Prostate gland (tissue), 2 donors: Measurements from ENCODE around the gene DDAH1. TPM values are rescaled to one million over a fixed set of nuclear protein-coding genes. Genes with fewer than 3 reads are reported as not detected.
"Not testable (repeated sequence)": the region's sequence is repeated elsewhere in the genome, so short reads cannot be mapped to it uniquely, and the experiment has no call there.

Source experiments
- DNase-seq: peaks from one replicate; pipeline ENCODE4 v3.0.0-alpha.2; 2019; ENCODE audit warnings: low spot score
- H3K27ac ChIP-seq, 2 donors: fragments of 200-600 bp; sonication (generic); 2 replicates each; pipeline ENCODE4 v1.5.1; 2017 to 2019
- H3K27me3 ChIP-seq: fragments of 200-600 bp; sonication (generic); replicated peaks from 2 replicates; pipeline ENCODE4 v1.5.1; 2019; ENCODE audit not compliant: insufficient read depth
- H3K36me3 ChIP-seq, 2 donors: fragments of 200-600 bp; sonication (generic); 1 replicate in 1 of 2; 2 replicates in 1 of 2; pipeline versions ENCODE4 v1.5.1 to v1.8.1; 2017 to 2019
- H3K4me1 ChIP-seq: fragments of 200-600 bp; sonication (generic); replicated peaks from 2 replicates; pipeline ENCODE4 v1.5.1; 2019
- H3K4me3 ChIP-seq, 2 donors: fragments of 200-600 bp; sonication (generic); 2 replicates each; pipeline ENCODE4 v1.5.1; 2017 to 2019
- H3K9me3 ChIP-seq: fragments of 200-600 bp; sonication (generic); 2 replicates; pipeline ENCODE4 v1.5.1; 2017
- POLR2A ChIP-seq: fragments of 450-650 bp; IDR thresholded peaks from one replicate; pipeline ENCODE4 v1.6.1; 2016; ENCODE audit warnings: antibody characterized with exemption, mild to moderate bottlenecking
- POLR2AphosphoS5 ChIP-seq: sonication (generic); formaldehyde crosslinking; IDR thresholded peaks from one replicate; pipeline ENCODE4 v1.6.1; 2017; ENCODE audit warnings: antibody characterized with exemption
- WGBS: methylation state at CpG from one replicate; pipeline ENCODE4 v1.1.5; 2018; 5-methylcytosine and 5-hydroxymethylcytosine counted together
- intact Hi-C: fragments of 100-400 bp; cut with DNase I; formaldehyde crosslinking; loops from one replicate; pipeline ENCODE4 v1.14.2; 2022
- total RNA-seq, 2 donors: library from RNA; depleted of rRNA; stranded (reverse); fragments of >200 nt; gene quantifications; one replicate each; pipeline ENCODE4 v1.1.0, GENCODE V29; 2016
- TF ChIP-seq, protein P1 (sequence below), 4 experiments: fragments of 200-600 bp in 2 of 4; fragments of 450-650 bp in 2 of 4; sonication (generic) in 2 of 4; IDR thresholded peaks; 1 replicate in 3 of 4; 2 replicates in 1 of 4; pipeline ENCODE4 v1.5.1; 2016 to 2019; ENCODE audit warnings: antibody characterized with exemption in 4 of 4, mild to moderate bottlenecking in 2 of 4, moderate library complexity in 2 of 4

DDAH1 gene
- total RNA-seq, 2 donors from 2014 or later, result 61.6 to 70.7 TPM

DNA sequence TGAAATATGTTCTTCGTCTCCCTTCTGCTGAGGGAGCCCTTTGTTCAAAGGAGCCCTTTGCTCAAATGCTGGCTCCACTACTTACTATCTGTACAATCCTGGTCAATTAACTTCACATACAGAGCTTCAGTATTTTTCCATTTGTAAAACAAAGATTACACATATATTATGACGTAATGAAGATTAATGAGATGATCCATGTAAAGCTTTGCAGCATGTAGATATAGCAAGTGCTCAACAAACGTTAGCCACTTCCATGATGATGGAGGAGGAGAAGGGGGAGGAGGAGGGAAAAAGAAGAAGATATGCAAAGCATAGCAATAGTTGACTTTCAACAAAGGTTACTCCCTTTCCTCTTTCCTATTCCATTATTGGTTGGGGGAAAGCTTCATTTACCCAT is 10.1 kb upstream of the DDAH1 start:
- TF ChIP-seq POLR2A (no peak), POLR2AphosphoS5 (no peak)
- TF ChIP-seq, protein P1, sequence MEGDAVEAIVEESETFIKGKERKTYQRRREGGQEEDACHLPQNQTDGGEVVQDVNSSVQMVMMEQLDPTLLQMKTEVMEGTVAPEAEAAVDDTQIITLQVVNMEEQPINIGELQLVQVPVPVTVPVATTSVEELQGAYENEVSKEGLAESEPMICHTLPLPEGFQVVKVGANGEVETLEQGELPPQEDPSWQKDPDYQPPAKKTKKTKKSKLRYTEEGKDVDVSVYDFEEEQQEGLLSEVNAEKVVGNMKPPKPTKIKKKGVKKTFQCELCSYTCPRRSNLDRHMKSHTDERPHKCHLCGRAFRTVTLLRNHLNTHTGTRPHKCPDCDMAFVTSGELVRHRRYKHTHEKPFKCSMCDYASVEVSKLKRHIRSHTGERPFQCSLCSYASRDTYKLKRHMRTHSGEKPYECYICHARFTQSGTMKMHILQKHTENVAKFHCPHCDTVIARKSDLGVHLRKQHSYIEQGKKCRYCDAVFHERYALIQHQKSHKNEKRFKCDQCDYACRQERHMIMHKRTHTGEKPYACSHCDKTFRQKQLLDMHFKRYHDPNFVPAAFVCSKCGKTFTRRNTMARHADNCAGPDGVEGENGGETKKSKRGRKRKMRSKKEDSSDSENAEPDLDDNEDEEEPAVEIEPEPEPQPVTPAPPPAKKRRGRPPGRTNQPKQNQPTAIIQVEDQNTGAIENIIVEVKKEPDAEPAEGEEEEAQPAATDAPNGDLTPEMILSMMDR (IDR thresholded peaks at IDR 0.05), result no peak
- intact Hi-C loops, result no loop called here
- Histone ChIP-seq H3K27me3 (no peaks in the 10 kb centered on the region), H3K4me3 (no peak overlapping the region), H3K4me1 (no peaks in the 10 kb centered on the region), H3K27ac (no peak overlapping the region), H3K36me3 (no peaks in the 10 kb centered on the region), H3K9me3 (no peaks in the 10 kb centered on the region)
- 80% methylated on average over 3 of the region's 3 CpGs for WGBS
- no peak for DNase-seq

DNA sequence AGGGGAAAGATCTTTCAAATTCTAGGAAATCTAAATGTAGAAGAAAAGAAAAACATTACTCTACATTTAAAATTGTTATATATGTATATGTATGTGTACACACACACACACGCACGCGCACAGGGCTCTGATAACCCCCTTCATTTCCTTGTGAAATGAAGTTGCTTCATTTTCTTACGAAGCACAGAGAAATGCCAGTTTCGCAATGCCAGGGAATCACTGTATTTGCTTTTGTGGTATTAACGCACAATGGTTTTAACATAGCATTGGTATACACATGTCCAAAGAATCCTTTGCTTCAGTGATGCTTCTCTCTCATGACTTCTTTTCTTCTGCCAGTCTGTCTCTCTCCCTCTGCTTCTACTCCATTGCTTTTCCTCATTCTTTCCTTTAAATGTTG is 8.4 kb upstream of the DDAH1 start:
- intact Hi-C loops, result no loop called here
- H3K9me3 ChIP-seq, result no peaks in the 10 kb centered on the region
- H3K4me3 ChIP-seq, result no peak overlapping the region
- TF ChIP-seq POLR2A, result no peak
- TF ChIP-seq, protein P1 (IDR thresholded peaks at IDR 0.05), result no peak
- H3K36me3 ChIP-seq, result no peaks in the 10 kb centered on the region
- no peaks in the 10 kb centered on the region for H3K27me3 ChIP-seq
- H3K4me1 ChIP-seq, result no peaks in the 10 kb centered on the region
- no peak overlapping the region for H3K27ac ChIP-seq
- DNase-seq, result no peak
- WGBS, result 88% methylated on average over 6 of the region's 6 CpGs

DNA sequence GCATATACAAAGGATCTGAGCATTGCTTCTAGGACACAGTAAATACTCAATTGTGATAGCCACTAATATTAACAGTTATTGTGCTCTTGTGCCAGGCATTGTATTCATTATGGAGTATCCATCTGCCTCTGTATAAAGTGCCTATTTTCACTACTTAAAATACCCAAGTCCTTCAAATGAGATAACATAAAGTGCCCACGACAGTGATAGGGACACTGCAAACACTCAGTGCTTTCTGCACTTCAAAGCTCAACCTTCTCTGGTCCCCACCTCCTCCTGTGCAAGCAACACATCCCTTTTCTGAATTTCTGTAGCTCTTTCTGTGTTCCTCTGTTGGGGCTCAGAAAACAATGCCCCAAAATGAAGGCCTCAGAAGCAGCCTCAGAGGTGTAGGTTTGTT is 6.6 kb upstream of the DDAH1 start:
- WGBS, result 55% methylated on average over 1 of the region's 1 CpG
- Histone ChIP-seq H3K36me3 (no peaks in the 10 kb centered on the region), H3K4me3 (no peak overlapping the region), H3K27me3 (no peaks in the 10 kb centered on the region), H3K9me3 (no peaks in the 10 kb centered on the region), H3K27ac (no peak overlapping the region), H3K4me1 (no peaks in the 10 kb centered on the region)
- intact Hi-C loops, result no loop called here
- DNase-seq, result no peak
- TF ChIP-seq POLR2AphosphoS5 (no peak), POLR2A (no peak)
- TF ChIP-seq, protein P1 (IDR thresholded peaks at IDR 0.05), result no peak

DNA sequence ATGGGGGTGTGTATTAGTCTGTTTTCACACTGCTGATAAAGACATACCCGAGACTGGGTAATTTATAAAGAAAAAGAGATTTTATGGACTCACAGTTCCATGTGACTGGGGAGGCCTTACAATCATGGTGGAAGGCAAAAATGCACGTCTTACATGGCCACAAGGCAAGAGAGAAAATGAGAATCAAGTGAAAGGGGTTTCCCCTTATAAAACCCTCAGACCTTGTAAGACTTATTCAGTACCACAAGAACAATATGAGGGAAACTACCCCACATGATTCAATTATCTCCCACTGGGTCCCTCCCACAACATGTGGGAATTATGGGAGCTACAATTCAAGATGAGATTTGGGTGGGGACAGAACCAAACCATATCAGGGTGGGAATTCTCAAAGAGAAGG is 5.2 kb upstream of the DDAH1 start:
- intact Hi-C loops, result not testable (repeated sequence)

DNA sequence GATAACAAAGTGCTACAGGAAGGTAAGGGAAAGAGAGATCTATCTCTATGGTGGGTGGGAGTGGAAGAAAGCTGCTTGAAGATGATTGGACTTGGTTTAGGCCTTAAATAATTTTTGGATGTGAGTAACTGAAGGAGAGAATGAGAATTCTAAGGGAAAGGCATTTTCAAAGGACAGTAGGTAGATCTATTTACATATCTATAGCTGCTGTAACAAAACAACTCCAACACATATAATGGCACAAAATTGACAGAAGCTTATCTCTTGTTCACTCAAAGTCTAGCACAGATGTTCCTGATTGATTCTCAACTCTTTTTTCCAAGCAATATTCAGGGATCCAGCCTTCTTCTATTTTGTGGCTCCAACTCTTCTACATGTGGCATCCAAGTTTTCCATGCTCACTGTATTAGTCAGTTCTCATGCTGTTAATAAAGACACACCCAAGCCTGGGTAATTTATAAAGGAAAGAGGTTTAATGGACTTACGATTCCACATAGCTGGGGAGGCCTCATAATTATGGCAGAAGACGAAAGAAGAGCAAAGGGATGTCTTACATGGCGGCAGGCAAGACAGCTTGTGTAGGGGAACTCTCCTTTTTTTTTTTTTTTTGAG is 3.1 kb upstream of the DDAH1 start:
- Histone ChIP-seq H3K9me3 (no peaks in the 10 kb centered on the region), H3K36me3 (no peaks in the 10 kb centered on the region), H3K4me1 (no peaks in the 10 kb centered on the region), H3K27me3 (no peaks in the 10 kb centered on the region), H3K4me3 (no peak overlapping the region), H3K27ac (no peak overlapping the region)
- intact Hi-C loops, result no loop called here
- DNase-seq, result no peak
- 97% methylated on average over 3 of the region's 3 CpGs for WGBS
- no peak for TF ChIP-seq POLR2A
- TF ChIP-seq, protein P1 (IDR thresholded peaks at IDR 0.05), result no peak
- TF ChIP-seq POLR2AphosphoS5, result no peak

More for the DNA sequence above, 5.2 kb upstream of the DDAH1 start:
- not testable (repeated sequence) for DNase-seq, H3K27ac ChIP-seq, H3K27me3 ChIP-seq, H3K36me3 ChIP-seq, H3K9me3 ChIP-seq, H3K4me3 ChIP-seq, H3K4me1 ChIP-seq
- WGBS, result 97% methylated on average over 2 of the region's 2 CpGs
